ENCODE measurements around the gene WDR5. TPM values are rescaled to one million over a fixed set of nuclear protein-coding genes. Genes with fewer than 3 reads are reported as not detected.

The WDR5 gene
- total and polyA plus RNA-seq, 7 donors: 10.8 to 33.6 (median 15.0) TPM

DNA sequence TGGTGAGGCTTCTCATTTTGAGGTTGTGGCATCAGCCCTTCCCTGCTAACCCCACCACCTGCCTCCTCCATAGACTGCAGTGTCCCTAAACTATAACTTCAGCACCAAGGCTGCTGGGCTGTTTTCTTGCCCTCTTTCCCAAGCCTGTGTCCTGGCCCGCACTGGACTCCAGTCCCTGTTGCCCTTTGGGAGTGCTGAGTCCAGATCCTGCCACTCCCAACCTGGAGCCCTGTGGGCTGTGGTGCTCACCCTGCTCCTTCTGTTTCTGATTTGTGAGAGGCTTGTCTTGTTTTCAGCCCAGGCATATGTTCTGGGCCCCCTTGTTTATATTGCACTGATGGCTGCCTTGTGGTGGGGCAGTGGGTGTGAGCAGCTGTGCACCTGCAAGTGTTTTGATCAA, 68.2 kb downstream of the WDR5 start:
- no peak for TF ChIP-seq EP300 (IDR thresholded peaks at IDR 0.05)
- no peak for TF ChIP-seq POLR2A (IDR thresholded peaks at IDR 0.05)
- no peak for TF ChIP-seq POLR2AphosphoS5 (IDR thresholded peaks at IDR 0.05)
- TF ChIP-seq CTCF (IDR thresholded peaks at IDR 0.05): no peak
- no peak overlapping the region for H3K27ac ChIP-seq
- no peaks in the 10 kb centered on the region for H3K4me1 ChIP-seq
- 96 to 97% methylated on average over 1 of the region's 1 CpG for WGBS, 2 donors
- H3K27me3 ChIP-seq: no peaks in the 10 kb centered on the region
- DNase-seq: peak; percentile 41
- no peaks in the 10 kb centered on the region for H3K36me3 ChIP-seq
- H3K4me3 ChIP-seq: no peak overlapping the region
- intact Hi-C loops (cut with DNase I): no loop called here
- H3K9me3 ChIP-seq: peaks cover 0 to 6% (median 2%) of the 10 kb centered on the region in 4 donors

- intact Hi-C loops (cut with DNase I): no loop called here
- H3K27ac ChIP-seq: no peak overlapping the region
- peaks cover 0 to 6% (median 2%) of the 10 kb centered on the region in 4 donors for H3K9me3 ChIP-seq
- 58 to 71% methylated on average over 15 of the region's 15 CpGs for WGBS, 2 donors
- H3K36me3 ChIP-seq: no peaks in the 10 kb centered on the region
- H3K4me1 ChIP-seq: peaks cover 0 to under 1% (median under 1%) of the 10 kb centered on the region in 4 donors
- TF ChIP-seq EP300 (IDR thresholded peaks at IDR 0.05) (no peak), POLR2AphosphoS5 (IDR thresholded peaks at IDR 0.05) (no peak), POLR2A (IDR thresholded peaks at IDR 0.05) (no peak), CTCF (IDR thresholded peaks at IDR 0.05) (no peak)
- H3K27me3 ChIP-seq: no peaks in the 10 kb centered on the region
- peak; percentile 56 for DNase-seq
- H3K4me3 ChIP-seq: no peak overlapping the region
These were observed 69.2 kb downstream of the WDR5 start for GRCh38 chr9:134204991-134205578.

GRCh38 chr9:134205672-134206310, 69.9 kb downstream of the WDR5 start:
- 75 to 78% methylated on average over 24 of the region's 24 CpGs for WGBS, 2 donors
- H3K27ac ChIP-seq: peak overlapping the region in 1 of 4 donors; percentile 21
- H3K4me1 ChIP-seq: peaks cover 0 to 7% (median 7%) of the 10 kb centered on the region in 4 donors
- H3K4me3 ChIP-seq: no peak overlapping the region
- DNase-seq: peak; percentile 78
- TF ChIP-seq EP300 (IDR thresholded peaks at IDR 0.05) (no peak), POLR2AphosphoS5 (IDR thresholded peaks at IDR 0.05) (peak in 1 of 4 donors; percentile 19)
- H3K36me3 ChIP-seq: no peaks in the 10 kb centered on the region
- intact Hi-C loops (cut with DNase I): no loop called here
- no peaks in the 10 kb centered on the region for H3K27me3 ChIP-seq
- peaks cover 0 to 6% (median 2%) of the 10 kb centered on the region in 4 donors for H3K9me3 ChIP-seq

DNA sequence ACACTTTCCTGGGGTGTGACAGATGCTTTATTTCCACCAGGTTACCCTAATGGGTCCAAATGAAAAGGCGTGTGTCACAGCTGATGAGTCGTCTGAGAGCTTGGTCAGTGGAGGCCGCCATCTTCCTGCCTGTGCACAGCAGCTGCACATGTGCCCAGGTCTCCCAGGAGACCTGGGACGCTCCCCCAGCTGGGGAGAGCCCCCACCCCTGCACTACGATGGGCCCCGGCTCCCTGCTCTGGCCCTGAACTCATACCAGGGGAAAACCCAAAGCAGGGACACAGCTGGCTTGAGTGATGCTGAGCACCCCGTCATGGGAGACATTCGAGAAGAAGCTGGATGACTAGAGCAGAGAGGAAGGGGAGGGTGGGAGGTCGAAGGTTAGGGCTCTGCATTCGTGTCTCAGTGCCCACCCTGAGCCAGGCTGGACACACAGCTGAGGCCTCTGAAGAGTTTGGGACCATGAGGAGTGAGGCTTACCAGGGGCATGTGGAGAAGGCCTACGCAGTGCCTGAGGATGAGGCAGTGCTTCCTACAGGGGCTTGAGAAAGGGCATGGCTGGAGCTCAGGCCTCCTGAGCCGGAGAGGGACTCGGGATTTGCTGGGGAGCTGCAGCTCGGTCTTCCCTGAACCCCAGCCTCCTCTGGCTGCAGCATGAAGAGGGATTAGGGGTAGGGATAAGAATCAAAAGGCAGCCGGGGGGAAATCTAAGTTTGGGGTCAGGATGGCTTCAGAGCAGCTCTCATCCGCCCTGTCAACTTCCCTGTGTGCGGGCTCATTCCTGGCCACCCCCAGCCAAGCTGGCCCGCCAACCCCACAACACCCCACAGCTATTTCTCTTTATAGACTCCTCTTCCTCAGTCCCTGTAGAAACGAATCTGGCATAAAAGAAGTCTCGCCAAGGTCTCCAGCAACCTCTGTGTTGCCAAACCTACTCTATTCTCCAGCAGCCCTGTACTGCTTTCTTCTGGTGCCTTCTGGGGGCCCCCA, 70.7 kb downstream of the WDR5 start:
- no peaks in the 10 kb centered on the region for H3K36me3 ChIP-seq
- intact Hi-C loops (cut with DNase I): no loop called here
- H3K4me1 ChIP-seq: peaks cover 0 to 15% (median 12%) of the 10 kb centered on the region in 4 donors
- H3K9me3 ChIP-seq: peaks cover 0 to 4% (median 1%) of the 10 kb centered on the region in 4 donors
- H3K4me3 ChIP-seq: no peak overlapping the region
- no peaks in the 10 kb centered on the region for H3K27me3 ChIP-seq
- peak overlapping the region in 1 of 4 donors; percentile 21 for H3K27ac ChIP-seq
- TF ChIP-seq POLR2A (IDR thresholded peaks at IDR 0.05): no peak
- no peak for TF ChIP-seq EP300 (IDR thresholded peaks at IDR 0.05)
- TF ChIP-seq POLR2AphosphoS5 (IDR thresholded peaks at IDR 0.05): no peak
- no peak for TF ChIP-seq CTCF (IDR thresholded peaks at IDR 0.05)
- 82% methylated on average over 20 of the region's 20 CpGs for WGBS, 2 donors
- DNase-seq: peak; percentile 62
